Activated naive CD8-positive, alpha-beta T cell treated with anti-CD3 and anti-CD28 coated beads, Interleukin-2, amount 50 U/mL, for 16 hours (primary cell): ENCODE data around the gene BHLHE23.

ENCODE experiments used
- DNase-seq: peaks from one replicate; pipeline ENCODE4 v3.0.0-alpha.2; 2020; ENCODE audit warnings: low read depth, low spot score

The BHLHE23 gene

GRCh38 chr20:62972845-62973745, 33.7 kb downstream of the BHLHE23 start:
- DNase-seq: no peak

DNA sequence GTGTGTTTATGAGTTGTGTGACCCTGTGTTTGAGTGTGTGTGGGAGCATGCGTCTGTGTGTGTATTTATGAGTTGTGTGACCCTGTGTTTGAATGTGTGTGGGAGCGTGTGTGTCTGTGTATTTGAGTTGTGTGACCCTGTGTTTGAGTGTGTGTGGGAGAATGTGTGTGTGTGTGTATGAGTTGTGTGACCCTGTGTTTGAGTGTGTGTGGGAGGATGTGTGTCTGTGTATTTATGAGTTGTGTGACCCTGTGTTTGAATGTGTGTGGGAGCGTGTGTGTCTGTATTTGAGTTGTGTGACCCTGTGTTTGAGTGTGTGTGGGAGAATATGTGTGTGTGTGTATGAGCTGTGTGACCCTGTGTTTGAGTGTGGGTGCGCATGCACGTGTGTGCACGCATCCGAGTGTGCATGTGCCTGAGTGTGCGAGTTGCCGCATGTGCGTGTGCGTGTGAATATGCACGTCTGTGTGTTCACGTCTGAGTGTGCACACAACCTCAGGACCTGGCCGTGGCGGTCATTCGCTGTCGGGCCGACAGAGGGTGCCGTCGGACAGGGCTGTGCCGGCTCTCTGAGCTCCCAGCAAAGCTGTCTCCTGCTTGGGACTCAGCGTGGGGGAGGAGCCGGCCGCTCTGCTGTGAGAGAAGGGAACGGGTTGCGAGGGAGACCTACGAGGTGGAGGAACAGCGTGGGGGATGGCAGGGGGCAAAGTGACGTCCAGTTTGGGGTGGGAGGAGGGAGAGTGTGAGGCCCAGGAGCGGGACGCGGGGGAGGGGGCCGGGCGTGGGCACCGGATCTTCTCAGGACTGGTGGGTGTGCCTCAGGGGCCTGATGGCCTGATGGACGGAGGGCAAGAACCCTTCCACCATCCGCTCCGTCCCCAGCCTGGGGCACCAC, 34.6 kb downstream of the BHLHE23 start:
- peak; percentile 67 for DNase-seq

GRCh38 chr20:62971211-62971949, 35.4 kb downstream of the BHLHE23 start:
- no peak for DNase-seq

DNA sequence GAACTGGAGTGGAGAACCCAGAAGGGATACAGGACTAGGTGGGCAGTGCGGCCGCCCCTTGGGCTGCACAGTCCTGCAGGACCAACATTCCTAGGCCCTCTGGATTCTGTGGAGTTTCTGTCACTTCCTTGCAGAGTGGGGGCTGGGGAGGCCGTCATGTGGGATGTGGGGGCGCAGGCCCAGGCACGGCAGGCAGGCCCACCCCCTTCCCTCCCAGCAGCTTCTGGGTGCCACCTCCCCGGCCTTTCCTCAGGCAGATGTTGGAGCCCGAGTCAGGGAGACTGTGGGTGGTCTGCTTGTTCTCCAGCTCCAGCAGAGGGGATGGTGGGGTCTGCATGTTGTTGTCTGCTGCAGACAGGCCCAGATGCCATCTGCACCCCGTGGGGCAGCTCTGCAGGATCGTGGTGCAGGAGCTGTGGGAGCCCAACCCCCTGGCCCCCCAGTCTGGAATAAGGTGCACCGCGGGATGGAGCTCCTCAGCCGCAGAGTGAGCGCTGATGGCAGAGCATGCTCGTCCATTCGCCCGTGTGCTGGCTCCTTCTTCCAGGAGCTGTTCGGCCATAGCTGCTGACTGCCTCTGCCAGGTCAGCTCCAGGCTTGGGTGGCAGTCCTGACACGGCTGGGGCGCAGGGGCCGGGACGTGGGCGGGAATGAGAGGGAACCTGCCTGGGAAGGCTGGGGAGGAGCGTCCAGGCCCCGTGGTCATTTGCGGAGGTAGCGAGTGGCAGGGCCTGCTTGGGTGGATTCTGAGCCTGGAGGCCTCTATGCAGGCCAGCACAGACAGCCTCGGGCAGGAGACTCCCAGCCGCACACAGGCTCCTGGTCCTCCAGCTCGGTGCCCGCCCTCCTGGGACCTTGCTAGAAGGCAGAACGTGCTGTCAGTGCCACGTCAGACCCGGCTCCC, 36.2 kb downstream of the BHLHE23 start:
- no peak for DNase-seq

DNA sequence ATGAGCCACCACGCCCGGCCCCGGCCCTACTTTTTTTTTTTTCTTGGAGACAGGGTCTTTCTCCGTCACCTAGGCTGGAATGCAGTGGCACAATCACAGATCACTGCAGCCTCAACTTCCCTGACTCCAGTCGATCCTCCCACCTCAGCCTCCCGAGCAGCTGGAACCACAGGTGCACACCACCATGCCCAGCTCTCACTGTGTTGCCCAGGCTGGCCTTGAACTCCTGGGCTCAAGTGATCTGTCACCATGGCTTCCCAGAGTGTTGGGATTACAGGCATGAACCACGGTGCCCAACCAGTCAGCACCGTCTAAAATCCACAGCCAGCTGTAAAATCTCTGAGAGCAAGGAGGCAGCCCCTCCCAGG, 36.8 kb downstream of the BHLHE23 start:
- no peak for DNase-seq

GRCh38 chr20:62969179-62969760, 37.5 kb downstream of the BHLHE23 start:
- DNase-seq: no peak

GRCh38 chr20:62968378-62969178, 38.2 kb downstream of the BHLHE23 start:
- DNase-seq: no peak

GRCh38 chr20:62967628-62968351, 39.0 kb downstream of the BHLHE23 start:
- no peak for DNase-seq

DNA sequence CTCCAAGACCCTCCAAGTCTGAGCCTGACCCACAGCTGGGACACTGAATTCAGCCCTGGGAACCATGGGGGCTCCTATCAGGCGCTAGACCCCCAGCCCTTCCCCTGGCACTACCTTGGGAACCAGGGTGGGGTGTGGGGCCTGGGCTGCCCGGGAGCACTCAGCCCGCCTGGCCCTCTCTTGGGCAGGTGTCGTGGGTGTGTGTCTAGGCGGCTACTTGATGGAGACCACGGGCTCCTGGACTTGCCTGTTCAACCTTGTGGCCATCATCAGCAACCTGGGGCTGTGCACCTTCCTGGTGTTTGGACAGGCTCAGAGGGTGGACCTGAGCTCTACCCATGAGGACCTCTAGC, 39.6 kb downstream of the BHLHE23 start:
- DNase-seq: no peak

DNA sequence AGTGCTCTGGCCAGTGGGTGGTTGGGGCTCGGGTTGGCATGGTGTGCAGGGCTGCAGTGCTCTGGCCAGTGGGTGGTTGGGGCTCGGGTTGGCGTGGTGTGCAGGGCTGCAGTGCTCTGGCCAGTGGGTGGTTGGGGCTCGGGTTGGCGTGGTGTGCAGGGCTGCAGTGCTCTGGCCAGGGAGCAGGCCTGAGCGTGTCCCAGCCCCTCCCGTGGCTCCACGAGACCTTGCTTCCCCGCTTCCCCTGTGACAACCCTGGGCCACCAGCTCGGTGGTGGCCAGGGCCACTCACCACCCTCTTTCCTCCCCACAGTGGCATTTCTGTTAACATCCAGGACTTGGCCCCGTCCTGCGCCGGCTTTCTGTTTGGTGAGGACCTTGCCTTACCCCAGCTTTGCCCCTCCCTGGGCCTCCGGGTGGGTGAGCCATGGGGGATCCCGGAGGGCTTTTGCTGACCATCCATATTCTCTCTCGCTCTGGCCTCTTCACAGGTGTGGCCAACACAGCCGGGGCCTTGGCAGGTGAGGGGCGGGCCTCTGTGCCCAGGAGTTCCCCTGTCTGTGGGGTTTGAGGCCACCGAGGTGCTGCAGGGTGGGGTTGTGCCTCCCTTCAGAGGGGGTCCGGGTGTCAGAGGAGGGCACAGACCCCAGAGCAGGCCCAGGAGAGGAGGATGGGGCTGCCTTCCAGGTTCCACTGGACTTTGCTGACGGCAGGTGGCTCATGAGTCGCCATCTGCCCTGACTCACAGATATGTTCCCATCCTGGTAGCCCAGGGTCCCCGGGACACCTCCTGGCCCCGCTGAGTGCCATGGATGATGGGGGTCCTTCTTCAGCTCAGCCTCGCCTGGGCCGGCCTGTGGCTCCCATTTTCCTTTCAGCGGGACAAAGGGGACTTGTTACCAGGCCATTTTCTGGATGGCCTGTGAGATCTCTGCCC, 40.3 kb downstream of the BHLHE23 start:
- no peak for DNase-seq

GRCh38 chr20:62965363-62965771, 41.4 kb downstream of the BHLHE23 start:
- DNase-seq: no peak

- DNase-seq: no peak
These were observed 42.1 kb downstream of the BHLHE23 start for GRCh38 chr20:62964700-62965099.

GRCh38 chr20:62963614-62964397, 43.0 kb downstream of the BHLHE23 start:
- no peak for DNase-seq

- no peak for DNase-seq
These were observed 43.7 kb downstream of the BHLHE23 start for GRCh38 chr20:62962891-62963613.

DNA sequence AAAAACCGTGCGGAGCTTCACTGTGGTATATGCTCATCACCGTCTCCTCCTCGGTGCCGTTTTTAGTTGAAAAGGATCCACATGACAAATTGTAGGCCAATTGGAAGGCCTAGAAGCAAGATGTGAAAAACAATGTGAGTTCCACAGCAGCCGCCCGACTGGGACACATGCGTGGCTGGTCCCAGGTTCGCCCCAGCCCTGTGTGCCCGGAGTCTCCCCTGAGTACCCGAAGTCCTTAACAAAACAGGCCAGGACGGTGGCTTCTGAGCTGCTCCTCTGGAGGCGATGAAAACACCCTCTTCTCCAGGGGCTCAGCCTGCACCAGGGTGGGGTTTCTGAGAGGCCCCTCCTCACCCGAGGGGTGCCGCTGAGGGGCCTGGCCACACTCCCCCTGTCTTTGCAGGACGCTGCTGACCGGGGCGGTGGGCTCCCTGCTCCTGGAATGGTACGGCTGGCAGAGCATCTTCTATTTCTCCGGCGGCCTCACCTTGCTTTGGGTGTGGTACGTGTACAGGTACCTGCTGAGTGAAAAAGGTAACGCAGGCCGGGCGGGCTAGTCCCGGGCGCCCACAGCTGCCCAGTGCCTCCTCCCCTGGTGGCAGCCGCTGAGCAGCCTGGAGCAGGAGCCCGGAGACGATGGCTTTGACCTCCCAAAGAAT, 44.4 kb downstream of the BHLHE23 start:
- DNase-seq: no peak

- DNase-seq: no peak
These were observed 45.0 kb downstream of the BHLHE23 start for GRCh38 chr20:62961799-62962198.
